ENCODE results near the gene RBM45.

GRCh38 chr2:178163911-178164310 is 51.7 kb downstream of the RBM45 start:
- TF ChIP-seq CTCF (IDR thresholded peaks at IDR 0.05; ENCODE audit: low read depth, low read length, poor library complexity, severe bottlenecking) (no peak), EZH2phosphoT487 (IDR thresholded peaks at IDR 0.05; ENCODE audit: borderline replicate concordance, low read length) (no peak)

Measured in DOHH2 (cell line).